HG03521 (cell line): Measurements from ENCODE around the gene SCN5A.

Experiments used
- ATAC-seq: cut with Tn5 transposase; IDR thresholded peaks from one replicate; pipeline ENCODE4 v1.9.1; 2021; ENCODE audit warnings: mild to moderate bottlenecking, moderate library complexity; ENCODE audit not compliant: unreplicated experiment

SCN5A gene

DNA sequence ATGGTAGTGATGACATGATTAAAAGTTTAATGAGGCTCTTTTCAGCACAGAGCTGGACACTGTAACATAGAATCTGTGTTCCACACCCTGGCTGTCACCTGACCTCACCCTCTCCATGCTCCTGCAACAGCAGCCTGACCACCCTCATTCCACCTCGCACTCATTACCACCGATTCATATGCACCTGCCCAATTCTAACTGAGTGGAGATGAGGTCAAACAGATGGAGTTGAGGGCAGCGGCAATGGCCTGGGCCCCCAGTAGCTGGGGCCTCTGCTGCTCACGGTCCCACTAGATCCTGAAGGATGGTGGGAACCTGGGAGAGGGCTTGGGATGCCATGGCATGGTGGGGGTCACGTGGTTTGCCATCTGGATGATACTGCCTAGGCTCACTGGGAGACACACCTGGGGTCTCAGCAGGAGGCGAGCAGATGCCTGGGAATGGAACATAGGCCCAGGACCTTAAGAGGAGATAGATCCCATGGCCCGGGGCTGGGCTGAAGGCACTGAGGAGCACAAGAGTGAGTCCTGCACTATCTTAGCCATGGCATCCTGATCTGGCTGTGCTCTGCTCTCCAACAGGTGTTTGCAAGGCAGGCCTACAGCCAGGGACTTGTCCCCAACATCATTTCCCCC lies 1.3 kb downstream of the SCN5A start:
- no peak for ATAC-seq

DNA sequence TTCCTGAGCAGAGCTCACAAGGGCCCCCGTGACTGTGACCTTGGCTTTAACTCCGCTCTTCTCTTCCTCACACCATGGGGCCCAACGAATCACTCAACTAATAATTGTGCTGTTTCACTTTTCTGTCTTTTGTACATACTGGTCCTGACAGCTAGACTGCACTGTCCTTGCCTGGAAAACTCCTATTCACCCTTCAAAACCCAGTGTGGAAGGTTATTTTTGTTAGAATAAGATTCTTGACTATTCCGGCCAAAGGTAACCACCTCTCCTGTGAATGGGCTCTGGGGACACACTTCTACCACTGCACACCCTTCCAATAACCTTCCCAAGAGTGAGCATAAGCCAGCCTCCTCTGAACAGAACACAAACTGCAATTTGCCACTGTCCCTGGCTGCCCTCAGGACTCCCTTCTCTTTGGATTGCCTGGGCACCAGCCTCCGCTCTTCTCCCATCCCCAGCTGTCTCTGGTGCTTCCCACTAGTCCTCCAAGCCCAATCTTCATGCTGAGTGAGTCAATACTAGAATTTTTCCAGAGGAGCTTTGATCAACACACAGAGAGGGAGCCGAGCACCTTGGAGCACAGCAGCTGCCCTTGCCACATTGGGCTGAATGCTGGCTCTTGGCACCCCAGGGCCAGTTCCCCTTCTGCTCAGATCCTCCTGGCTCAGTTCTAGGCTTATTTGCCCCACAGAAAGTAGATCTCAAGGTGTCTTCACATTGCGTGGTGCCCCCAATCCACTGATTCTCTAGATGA lies 2.1 kb downstream of the SCN5A start:
- no peak for ATAC-seq

DNA sequence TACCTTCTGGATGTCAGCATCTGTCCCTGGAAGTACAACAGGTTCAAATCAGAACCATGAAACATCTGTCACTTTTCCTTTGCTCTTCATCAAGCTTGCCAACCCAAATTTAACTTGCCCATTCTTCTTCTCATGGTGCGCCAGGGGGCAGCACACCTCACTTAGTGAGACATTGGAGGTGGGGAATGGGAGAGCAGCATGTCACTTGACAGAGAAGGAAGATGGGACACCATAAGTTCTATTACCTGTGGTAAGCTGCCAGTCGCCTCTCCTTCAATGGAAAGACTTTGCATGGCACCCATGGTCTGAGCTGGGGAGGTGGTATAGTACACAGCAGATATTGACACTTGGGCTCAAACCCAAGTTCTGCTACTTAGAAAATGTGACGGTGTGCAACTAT lies 2.9 kb downstream of the SCN5A start:
- ATAC-seq, result no peak

DNA sequence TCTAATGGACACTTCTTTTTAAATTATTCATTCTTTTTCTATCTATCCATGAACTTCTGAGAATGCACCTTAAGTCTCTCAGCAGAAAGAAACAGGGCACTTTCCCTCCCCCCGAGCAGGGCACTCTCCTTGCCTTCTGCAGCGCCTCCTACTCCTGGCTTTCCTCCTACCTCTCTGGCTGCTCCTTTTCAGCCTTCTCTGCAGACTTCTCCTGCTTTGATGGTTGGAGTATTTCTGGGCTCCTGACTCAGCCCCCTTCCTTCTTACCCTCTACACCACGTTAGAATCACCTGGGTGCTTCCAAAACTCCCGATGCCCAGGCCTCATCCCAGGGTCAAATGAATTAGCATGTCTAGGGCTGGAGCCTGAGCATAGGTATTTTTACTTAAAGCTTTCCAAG lies 3.4 kb downstream of the SCN5A start:
- no peak for ATAC-seq

DNA sequence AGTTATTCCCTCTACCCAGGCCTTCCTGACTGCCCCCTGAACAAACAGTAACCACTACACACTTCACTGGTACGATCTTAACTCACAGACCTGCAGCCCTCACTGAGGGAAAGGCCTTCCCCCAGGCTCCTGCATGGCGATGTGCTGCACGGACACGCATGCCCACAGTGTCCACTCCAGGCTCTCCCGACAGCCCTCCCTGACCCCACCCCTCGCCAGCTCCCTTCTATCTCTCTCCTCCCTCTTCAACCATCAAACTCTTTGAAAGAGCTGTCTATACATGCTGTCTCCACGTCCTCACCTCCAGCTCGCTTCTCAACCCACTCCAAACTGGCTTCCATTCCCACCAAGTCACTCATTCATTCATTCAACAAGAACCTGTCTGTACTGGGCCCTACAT lies 3.9 kb downstream of the SCN5A start:
- ATAC-seq, result no peak

DNA sequence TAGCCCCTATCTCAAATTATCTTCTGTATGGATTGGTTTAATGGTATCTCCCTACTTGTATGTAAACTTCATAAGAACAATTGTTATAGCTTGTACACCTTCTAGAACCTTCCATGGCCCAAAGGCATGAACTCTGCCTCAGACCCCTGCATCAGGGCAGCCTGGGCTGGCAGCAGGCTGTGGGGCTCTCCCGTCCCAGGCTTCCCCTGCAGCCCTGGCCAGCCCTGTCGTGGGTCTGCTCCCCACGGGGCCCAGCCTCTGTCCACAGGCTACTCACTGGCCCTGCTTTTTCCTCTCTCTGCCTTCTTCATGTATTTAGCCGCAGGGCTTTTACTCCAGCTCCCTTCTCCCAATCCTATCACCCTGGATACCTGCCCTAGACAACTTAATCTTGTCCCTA lies 4.4 kb downstream of the SCN5A start:
- ATAC-seq, result no peak

DNA sequence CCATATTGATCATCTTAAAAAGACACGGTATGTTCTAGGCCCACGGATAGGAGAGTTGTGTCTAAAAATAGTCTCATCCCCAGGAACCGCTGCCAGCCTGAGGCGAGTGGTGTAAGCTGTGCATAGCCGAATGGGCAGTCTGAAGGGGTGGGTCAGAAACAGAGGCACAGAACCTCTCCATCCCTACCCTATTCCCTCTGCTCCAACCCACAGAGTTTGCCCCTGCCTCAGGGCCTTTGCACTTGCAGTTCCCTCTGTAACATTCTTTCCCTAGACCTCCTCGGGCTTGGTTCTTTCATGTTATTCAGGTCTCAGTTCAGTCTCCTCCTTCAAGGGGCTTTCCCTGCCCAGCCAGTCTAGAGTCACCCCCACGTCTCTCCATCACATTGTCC lies 4.8 kb downstream of the SCN5A start:
- ATAC-seq, result no peak

DNA sequence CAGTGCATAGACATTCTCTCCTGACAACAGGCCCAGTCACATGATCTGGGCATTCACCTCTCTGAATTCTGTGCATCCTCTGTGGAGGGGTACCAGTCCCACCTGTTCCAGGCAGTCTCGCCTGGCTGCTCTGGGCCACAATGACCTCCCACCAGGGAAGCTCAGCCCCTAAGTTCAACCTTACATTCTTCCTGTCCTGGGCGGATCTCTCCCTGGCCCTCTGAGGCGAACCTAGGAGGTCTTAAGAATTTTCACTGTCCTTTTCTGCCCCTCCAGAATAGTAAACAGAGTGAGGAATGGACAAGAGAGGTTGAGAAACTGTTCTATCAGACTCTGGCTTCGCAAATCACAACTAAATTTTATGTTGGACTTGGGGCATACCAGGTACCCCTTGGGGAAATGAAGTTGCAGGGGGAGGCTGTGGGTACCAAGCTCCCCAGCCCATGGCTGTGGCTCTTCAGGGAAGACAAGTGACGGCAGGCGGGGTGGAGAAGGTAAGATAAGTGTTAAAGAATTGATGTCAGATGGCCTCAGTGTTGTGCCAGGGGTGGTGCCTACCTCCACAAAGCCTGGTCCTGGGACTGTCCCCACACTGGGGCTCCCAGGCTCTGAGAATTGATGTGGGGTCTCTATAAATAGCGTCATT lies 5.3 kb downstream of the SCN5A start:
- ATAC-seq, result no peak

DNA sequence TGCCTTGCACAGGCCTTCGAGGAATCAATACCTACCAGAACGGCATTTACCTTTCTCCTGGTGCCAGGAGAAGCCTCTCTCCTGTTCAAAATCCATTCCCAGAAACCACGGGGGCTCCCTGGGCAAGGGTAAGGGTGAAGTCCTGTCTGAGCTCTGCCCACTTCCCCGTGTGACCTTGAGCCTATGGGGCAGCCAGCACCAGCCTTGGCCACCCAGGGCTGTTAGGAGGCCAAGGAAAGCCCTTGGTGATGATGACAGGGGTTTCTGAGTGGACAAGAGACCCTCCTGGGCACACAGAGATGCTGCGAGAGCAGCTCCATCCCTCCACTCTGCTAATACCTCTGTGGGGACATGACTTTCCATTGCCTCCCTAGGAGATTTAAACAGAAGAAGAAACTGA lies 5.9 kb downstream of the SCN5A start:
- no peak for ATAC-seq

DNA sequence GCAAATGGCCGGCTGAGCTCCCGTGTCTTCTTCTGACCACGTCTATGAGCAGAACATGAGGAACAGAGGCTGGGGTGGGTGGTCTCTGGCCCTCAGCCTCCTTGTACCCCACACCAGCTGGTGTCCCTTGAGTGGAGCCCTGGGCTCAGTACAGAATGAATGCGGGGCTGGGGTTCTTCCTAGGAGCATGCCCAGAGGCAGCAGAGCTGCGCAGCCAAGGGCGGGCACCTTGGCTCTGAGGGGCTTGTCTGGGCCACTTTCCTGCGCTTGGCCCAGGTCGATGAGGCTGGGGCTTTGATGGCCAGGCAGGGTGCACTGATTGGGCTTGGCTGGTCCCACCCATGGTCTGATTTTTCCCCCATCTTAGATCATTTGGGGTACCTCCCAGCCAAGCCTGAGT lies 6.4 kb downstream of the SCN5A start:
- ATAC-seq, result no peak

DNA sequence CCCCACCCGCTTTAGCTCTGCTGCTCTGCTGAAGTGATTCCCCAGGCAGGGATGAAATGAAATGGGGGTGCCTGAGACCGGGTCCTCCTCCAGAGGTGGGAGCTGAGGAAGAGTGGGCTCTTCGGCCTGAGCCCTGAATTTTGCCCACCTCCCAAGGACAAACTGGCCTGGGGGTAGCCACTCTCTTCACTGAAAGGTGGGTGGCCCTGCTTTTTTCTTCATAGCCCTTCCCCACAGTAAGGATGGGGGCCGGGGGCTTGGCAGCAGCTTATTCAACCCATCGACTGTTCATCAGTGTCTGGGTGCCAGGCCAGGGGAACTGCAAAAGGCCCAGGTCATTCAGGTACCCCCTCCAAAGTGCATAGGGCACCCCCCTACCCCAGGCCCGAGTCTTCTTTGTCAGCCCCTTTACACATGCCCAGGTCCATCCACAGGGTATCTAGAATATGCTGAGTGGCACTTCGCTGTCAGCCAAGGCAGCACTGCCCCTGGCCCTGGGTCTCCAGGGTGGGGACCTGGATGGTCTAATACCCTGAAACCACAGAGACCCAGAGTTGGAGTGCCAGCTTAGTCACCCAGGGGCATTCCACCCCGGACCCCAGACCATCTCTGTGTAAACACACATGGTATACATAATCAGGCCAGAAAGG lies 7.9 kb downstream of the SCN5A start:
- no peak for ATAC-seq

DNA sequence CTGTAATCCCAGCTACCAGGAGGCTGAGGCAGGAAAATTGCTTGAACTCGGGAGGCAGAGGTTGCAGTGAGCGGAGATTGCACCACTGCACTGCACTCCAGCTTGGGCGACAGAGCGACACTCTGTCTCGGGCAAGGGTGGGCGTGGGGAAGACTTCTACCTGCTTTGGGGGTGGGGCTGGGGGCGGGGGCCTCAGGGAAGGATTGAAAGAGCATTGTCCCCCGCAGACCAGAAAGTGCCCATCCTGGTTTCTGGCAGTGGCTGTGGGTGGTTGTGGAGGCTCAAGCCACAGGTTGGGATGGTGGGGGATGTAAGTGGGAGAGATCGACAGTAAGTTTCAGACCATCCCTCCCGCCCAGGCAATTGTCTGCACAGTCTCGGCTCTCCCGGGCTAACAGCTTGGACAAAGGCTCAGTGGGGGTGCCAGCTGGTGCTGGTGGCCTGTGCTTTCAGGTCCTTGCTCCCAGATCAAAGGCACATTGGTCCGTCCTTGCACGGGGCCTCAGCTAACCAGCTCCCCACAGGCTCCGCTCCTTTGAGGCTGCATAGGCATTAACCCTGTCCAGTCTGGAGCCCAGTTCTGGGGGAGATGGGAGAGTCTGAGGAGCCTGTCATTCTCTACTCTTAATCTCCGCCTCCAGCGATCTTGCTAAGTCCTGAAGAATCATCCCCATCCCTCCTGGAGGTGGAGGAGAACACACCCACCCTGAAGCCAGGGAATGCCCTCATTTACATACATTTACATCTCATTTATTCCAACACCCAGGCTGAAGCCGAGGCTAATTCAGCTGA lies 8.6 kb downstream of the SCN5A start:
- ATAC-seq, result no peak

DNA sequence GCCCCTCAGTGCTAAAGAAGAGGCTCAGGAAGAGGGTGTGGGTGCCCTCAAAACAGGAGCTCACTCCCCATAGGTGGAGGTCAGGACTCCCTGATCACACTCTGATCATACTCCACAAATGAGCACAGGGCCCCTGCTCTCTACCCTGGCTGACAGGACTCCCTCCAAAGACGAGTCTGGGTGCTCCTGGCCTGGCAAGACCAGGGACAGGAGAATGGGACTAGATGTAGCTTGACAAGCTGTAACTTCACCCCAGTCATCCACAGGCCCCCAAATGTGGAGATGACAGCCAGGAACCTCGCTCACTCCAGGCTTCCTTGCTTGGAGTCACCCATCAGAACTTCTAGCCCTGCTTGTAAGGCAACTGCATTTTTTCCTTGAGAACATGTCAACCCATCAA lies 11.1 kb downstream of the SCN5A start:
- ATAC-seq, result no peak

DNA sequence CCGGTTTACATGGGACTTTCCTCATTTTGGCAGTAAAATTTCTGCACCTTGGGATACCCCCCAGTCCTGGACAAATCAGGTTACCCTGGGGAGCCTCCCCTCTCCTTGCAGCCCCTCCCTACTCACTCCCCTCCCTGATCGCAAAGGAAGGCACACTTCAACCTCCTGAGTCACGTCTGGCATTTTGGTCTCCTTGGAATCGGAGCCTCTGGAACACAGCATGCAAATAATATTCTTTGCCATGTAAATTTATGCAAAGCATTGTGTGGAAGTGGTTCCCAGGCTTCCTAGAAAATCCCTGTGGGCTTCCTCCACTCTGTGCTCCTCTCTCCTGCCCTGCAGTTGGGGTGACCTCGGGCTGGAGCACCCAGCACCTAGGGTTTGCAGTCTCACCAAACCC lies 11.6 kb downstream of the SCN5A start:
- no peak for ATAC-seq

DNA sequence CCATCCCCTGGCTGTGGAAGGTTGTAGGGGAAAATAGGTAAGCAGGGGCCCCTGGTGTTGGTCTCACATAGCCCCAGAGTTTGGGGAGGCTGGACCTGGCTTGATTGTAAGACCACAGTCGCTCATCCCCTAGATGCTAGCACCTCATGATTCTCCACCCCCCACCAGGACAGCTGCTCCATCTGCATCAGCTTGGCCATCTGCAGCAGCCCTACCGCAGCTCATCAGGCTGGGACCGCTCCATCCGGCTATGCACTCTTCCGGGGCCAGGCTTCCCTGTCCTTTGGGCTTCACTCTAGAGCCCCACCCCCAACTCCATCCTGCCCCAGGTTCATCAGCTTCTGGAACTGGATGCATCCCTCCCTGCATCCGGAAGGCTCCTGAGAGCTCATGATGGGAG lies 12.6 kb downstream of the SCN5A start:
- ATAC-seq, result no peak

DNA sequence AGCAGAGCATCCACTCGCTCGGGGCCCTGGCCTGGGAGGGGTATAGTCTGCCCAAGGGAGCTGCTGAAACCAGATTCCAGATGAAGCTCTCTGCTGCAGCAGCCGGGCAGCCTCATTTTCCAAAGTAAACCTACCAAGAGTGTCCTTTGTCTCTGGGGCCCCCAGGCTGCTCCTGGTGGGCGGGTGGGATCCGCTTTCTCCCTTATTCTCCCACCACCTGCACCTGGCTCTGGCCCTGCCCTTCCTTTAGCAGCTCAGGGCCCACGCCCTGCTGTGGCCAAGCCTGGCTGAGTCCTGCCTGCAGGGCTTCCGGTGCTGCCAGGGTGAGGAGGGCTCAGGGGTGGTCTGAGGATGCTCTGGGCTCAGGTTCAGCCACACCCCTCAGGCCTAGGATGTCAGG lies 13.0 kb downstream of the SCN5A start:
- ATAC-seq, result no peak

DNA sequence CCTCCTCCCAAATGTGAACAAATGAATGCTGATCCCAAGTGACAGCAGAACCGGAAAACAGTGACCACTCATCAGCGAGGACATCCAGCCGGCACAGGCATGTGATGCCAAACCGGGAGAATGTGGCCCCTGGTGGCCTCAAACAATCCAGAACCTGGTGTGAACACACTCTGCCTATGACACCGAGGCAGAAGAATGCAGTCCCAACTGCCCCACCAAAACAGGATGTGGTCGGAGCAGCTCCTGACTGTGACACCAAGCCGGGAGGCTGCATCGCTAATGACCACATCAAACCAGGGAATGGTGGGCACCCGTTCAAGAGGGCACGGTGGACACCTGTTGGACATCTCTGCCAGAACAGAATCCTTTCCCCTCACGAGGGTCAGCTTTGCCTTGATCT lies 15.4 kb downstream of the SCN5A start:
- no peak for ATAC-seq

DNA sequence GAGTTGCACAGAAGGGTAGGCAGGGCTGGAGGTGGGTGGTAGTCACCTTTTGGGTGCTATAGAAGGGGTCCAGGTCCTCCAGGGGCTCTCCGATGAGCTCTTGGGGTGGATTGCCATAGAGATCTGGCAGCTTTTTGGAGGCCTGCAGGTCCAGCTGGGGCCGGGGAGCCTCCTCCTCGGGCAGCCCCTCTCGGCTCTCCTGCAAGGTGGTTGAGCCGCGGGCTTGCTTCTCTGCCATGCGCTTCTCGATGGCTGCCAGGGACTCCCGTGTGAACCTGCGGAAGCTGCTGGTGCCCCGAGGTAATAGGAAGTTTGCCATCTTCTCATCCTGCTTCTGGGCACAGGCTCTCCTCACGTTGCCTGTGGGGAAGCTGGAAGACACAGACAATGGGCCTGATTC lies 16.5 kb downstream of the SCN5A start:
- no peak for ATAC-seq

DNA sequence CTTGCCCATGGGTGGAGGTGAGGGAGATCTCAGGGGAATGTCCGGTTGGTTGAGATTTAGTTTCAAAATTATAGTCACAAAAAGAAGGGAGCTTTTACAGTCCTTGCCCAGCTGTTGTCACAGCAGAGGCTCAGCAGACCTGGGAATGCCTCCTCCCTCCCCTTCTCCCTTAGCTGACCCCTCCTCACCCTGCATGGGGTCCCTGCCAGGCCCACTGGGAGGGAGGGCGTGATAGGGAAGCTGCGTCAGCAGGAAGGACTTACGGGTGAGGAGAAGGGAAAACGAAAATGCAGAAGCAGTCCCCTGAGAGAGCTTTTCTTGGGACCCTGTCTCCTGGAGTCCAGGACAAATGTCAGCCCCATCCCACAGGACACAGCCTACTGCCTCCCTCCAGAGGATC lies 18.9 kb downstream of the SCN5A start:
- no peak for ATAC-seq

DNA sequence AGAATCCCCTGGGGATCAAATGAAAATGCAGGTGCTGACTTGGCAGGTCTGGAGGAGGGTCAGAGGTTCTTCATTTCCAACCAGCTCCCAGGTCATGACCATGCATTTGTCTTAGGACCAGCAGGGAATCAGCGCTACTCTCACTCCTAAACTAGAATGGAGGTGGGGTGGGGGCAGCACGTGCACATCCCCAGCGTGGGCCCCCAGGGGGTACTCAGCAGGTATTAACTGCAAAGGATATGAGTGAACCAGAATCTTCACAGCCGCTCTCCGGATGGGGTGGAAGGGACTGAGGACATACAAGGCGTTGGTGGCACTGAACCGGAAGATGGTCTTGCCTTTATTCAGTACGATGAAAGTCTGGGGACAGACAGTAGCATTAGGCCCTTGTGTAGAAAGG lies 19.4 kb downstream of the SCN5A start:
- no peak for ATAC-seq

DNA sequence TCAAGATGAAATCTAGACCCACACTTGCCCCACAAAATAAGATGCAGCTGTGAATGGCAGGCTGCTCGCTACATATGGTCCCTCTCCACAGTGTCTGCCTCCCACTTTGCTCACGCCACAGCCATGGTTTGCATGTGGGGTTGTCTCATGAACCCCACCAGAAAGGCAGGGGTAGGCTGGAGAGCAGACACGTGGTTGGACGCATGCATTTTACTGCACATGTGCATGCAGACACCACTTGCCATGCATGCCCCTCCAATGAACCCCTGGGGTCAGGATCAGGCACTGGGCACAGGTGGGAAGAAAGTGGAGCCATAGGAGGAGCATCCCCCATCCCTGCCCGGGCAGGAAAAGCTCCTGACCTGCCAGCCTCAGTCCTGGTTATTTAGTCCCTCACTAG lies 20.7 kb downstream of the SCN5A start:
- no peak for ATAC-seq
